ENCODE results near the gene IFIT3.
"Not testable (repeated sequence)": the region's sequence is repeated elsewhere in the genome, so short reads cannot be mapped to it uniquely, and the experiment has no call there.

The IFIT3 gene

GRCh38 chr10:89304026-89304425, 23.8 kb upstream of the IFIT3 start:
- no peak for DNase-seq (ENCODE audit: low read depth in 2 of 2)

DNA sequence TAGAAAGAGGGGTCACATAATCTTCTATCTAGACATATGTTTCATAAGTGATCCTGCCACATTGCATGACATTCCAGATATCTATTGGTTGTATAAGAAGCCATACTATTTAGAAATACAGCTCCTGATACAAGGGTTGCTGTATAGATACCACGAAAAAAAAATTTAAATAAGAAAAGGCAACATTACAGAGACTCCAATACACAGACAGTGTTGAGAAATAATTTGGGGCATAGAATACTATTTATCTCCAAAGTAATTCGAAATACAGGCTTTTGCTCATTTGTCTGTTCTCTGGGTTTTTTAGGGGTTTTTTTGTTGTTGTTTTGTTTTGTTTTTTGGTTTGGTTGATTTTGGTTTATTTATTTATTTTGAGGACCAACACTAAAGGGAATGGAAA, 23.4 kb upstream of the IFIT3 start:
- no peak for DNase-seq (ENCODE audit: low read depth in 2 of 2)

- DNase-seq (ENCODE audit: low read depth in 2 of 2): no peak
These were observed 22.9 kb upstream of the IFIT3 start for GRCh38 chr10:89304925-89305324.

DNA sequence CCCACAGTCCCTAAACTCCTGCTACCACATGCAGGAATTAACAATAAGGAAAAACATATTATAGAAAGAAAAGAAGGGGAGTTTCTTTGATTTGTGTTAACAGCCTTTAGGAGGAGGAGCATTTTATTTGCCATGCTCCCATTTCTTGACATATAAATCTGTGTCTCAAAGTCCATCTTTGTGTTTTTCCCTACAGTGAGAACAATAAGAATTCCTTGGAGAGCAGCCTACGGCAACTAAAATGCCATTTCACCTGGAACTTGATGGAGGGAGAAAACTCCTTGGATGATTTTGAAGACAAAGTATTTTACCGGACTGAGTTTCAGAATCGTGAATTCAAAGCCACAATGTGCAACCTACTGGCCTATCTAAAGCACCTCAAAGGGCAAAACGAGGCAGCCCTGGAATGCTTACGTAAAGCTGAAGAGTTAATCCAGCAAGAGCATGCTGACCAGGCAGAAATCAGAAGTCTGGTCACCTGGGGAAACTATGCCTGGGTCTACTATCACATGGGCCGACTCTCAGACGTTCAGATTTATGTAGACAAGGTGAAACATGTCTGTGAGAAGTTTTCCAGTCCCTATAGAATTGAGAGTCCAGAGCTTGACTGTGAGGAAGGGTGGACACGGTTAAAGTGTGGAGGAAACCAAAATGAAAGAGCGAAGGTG, 21.9 kb upstream of the IFIT3 start:
- no peak for DNase-seq (ENCODE audit: low read depth in 2 of 2)

- DNase-seq (ENCODE audit: low read depth in 2 of 2): no peak
These were observed 21.1 kb upstream of the IFIT3 start for GRCh38 chr10:89306434-89307268.

DNA sequence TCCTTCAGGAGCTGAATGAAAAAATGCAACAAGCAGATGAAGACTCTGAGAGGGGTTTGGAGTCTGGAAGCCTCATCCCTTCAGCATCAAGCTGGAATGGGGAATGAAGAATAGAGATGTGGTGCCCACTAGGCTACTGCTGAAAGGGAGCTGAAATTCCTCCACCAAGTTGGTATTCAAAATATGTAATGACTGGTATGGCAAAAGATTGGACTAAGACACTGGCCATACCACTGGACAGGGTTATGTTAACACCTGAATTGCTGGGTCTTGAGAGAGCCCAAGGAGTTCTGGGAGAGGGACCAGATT, 20.6 kb upstream of the IFIT3 start:
- no peak for DNase-seq (ENCODE audit: low read depth in 2 of 2)

DNA sequence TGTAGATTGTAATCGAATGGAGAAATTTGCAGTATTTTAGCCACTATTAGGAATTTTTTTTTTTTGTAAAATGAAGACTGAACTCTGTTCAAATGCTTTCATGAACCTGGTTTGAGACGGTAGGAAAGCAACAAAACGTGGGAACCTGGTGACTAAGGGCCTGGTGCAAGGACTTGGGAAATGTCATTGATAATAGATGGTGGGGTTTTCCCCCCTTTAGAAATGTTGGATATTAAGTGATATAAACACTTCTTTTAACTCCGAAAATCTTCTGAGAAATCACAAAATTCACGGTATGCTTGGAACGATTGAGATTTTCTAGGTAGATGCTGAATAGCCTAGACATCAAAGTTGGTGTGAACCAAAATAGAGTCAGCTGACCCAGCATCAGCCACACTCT, 19.5 kb upstream of the IFIT3 start:
- DNase-seq (ENCODE audit: low read depth in 2 of 2): no peak

- no peak for DNase-seq (ENCODE audit: low read depth in 2 of 2)
These were observed 19.1 kb upstream of the IFIT3 start for GRCh38 chr10:89308736-89309135.

- no peak for DNase-seq (ENCODE audit: low read depth in 2 of 2)
These were observed 18.4 kb upstream of the IFIT3 start for GRCh38 chr10:89309156-89310055.

DNA sequence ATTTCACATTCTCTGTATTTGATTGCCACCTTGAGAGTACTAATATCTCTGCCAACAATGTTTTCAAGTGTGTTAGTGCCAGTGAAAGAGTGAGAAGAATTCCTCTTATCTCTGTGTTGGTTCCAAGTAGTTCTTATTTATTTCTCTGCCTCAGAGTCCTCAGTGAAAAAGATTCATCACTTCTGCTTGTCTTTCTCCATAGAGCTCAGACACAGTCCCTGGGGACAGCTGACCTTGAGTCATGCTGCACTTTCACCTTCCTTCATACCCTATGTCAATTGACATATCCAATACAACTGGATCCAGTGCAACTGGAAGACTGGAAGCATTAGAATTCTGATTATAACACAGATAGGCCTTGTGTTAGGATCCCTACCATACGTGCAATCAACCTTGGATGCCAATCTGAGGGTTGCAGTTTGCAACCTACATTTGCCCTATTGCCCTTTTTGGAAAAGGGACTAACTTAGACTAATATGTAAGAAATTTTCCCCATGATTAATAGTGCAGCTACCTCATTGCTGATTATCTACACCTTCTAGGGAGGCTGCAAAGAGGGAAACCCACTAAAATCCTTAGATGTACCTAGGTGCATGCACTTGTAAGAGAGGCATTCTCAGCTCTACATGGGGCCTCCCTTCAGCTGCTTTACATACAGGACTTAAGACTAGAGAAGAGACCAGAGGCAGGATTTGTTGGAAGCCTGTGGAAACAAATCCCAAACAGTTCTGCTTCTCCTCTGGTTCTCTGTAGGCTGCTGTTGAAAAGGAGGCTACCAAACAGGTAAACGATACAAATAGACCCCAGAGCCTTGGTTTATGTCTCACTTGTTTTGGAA, 17.5 kb upstream of the IFIT3 start:
- DNase-seq (ENCODE audit: low read depth in 2 of 2): no peak

- DNase-seq (ENCODE audit: low read depth in 2 of 2): no peak
These were observed 14.8 kb upstream of the IFIT3 start for GRCh38 chr10:89312973-89313372.

DNA sequence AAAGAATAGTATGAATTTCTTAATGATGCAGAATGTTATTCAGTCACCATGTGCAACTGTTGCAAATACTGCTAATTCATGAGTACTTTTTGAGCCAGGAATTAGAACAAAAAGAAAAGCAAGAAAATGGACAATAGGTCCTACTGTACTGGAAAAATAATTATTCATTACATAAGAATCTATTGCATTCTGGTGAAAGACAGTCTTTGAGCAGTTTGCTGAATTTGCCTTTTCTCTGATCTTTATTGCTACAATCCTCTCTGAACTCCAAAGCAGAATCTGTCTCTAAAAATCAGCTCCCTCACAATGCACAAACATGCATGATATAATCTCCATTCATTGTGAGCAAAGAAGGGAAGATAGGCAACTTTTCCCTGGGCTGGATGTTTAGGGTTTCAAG, 13.1 kb upstream of the IFIT3 start:
- DNase-seq (ENCODE audit: low read depth in 2 of 2): no peak

GRCh38 chr10:89318047-89318446, 9.8 kb upstream of the IFIT3 start:
- not testable (repeated sequence) for DNase-seq (ENCODE audit: low read depth in 2 of 2)

GRCh38 chr10:89325081-89325480, 2.7 kb upstream of the IFIT3 start:
- not testable (repeated sequence) for DNase-seq (ENCODE audit: low read depth in 2 of 2)

GRCh38 chr10:89325856-89326255, 1.9 kb upstream of the IFIT3 start:
- DNase-seq (ENCODE audit: low read depth in 2 of 2): not testable (repeated sequence)

GRCh38 chr10:89329151-89329550, 1.4 kb downstream of the IFIT3 start:
- no peak for DNase-seq (ENCODE audit: low read depth in 2 of 2)

DNA sequence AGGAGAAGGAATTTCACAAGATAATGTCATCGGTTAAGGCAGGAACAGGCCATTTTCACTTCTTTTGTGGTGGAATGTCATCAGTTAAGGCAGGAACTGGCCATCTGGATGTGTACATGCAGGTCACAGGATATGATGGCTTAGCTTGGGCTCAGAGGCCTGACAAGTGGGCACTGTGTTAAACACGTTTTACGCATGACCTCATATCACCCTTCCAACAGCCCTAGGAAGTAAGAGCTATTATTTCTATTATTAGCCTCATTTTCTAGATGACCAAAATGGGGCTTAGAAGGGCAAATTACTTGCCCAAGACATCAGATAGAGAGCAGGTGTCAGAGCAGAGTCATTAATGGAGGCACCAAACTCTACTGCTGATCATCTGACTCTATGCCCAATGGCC, 2.2 kb downstream of the IFIT3 start:
- DNase-seq (ENCODE audit: low read depth in 2 of 2): not testable (repeated sequence)

DNA sequence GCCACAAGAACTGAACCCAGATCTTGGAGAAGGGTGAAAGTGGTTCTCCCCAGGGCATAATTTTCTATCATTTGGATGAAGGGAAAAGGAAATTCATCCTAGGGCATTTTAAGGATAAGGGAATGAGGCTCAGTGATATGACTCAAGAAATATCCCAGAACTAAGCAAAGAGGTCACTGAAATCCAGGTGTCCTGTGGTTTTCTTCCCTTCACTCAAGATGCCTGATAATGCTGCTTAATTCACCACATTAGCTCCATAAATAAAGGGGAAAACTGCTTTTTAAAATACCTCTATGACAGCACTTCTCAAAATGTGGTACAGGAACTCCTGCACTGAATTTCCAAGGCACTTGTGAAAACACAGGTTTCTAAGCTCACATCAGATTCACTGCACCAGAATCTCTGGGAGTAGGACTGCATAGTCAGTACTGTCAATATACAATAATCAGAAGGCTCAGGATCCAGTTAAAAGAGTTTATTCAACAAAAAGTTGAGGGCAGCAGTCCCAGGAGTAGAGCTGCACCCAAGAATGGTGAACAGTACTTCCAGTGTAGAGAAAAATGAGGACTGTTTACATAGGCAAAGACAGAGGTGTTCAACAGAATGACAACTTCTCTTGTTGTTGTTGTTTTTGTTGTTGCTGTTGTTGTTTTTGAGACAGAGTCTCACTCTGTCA, 2.9 kb downstream of the IFIT3 start:
- DNase-seq (ENCODE audit: low read depth in 2 of 2): no peak

DNA sequence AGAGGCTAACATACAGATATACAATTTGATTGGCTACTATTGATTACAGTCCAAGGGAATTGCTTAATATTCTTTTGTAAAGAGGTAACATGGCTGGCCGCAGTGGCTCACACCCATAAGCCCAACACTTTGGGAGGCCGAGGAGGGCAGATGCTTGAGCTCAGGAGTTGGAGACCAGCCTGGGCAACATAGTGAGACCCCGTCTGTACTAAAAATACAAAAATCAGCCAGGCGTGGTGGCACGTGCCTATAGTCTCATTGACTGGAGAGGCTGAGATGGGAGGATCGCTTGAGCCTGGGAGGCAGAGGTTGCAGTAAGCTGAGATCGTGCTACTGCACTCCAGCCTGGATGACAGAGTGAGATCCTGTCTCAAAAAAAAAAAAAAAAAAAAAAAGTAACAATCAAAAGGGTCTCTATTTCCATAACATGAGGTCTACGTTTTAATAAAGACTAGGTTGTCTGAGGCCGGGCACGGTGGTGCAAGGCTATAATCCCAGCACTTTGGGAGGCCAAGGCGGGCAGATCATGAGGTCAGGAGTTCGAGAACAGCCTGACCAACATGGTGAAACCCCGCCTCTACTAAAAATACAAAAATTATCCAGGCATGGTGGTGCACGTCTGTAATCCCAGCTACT, 3.8 kb downstream of the IFIT3 start:
- not testable (repeated sequence) for DNase-seq (ENCODE audit: low read depth in 2 of 2)

- DNase-seq (ENCODE audit: low read depth in 2 of 2): no peak
These were observed 4.4 kb downstream of the IFIT3 start for GRCh38 chr10:89332123-89332633.
